OCI-LY7 (cell line): Measurements from ENCODE around the gene NAGPA. TPM values are rescaled to one million over a fixed set of nuclear protein-coding genes. Genes with fewer than 3 reads are reported as not detected.

Experiments used
- BruUV-seq: library from RNA; stranded (reverse); fragments of 400-500 nt; replicated peaks from 2 replicates; lab custom pipeline; 2021; lab: Mats Ljungman, UMichigan
- CTCF ChIA-PET: fragments of 300-600 bp; sonication (Branson Sonifier 250); formaldehyde crosslinking; loops from one replicate; lab custom pipeline; 2022; ENCODE audit warnings: antibody characterized with exemption; ENCODE audit not compliant: unreplicated experiment; lab: Charles Lee
- POLR2A ChIA-PET: fragments of 300-600 bp; sonication (Branson Sonifier 250); formaldehyde crosslinking; loops from one replicate; lab custom pipeline; 2022; ENCODE audit warnings: antibody characterized with exemption; lab: Charles Lee
- DNase-seq: peaks from one replicate; pipeline ENCODE4 v3.0.0-alpha.2; 2015; ENCODE audit warnings: low spot score
- H2AFZ ChIP-seq: fragments of 200-600 bp; sonication (generic), shearing (Covaris generic); 2 replicates; pipeline ENCODE4 v1.6.1; 2014; ENCODE audit warnings: mild to moderate bottlenecking, antibody characterized with exemption, low read length, moderate library complexity
- H3K27ac ChIP-seq: fragments of 200-600 bp; sonication (generic); 2 replicates; pipeline ENCODE4 v1.5.1; 2014; ENCODE audit warnings: mixed run types, low read depth, mild to moderate bottlenecking, moderate library complexity, low read length, inconsistent platforms; ENCODE audit not compliant: poor library complexity, severe bottlenecking
- H3K36me3 ChIP-seq: fragments of 200-600 bp; sonication (generic); 2 replicates; pipeline ENCODE4 v1.6.1; 2014; ENCODE audit warnings: mild to moderate bottlenecking, antibody characterized with exemption, low read length, moderate library complexity, mixed read lengths; ENCODE audit not compliant: insufficient read depth
- H3K4me1 ChIP-seq: fragments of 200-600 bp; sonication (generic); 2 replicates; pipeline ENCODE4 v1.5.1; 2014; ENCODE audit warnings: mild to moderate bottlenecking, low read length; ENCODE audit not compliant: insufficient read depth, poor library complexity, severe bottlenecking
- H3K4me2 ChIP-seq: fragments of 200-600 bp; sonication (generic); 2 replicates; pipeline ENCODE4 v1.6.1; 2014; ENCODE audit warnings: mild to moderate bottlenecking, low read length
- H3K4me3 ChIP-seq: fragments of 200-600 bp; sonication (generic); 2 replicates; pipeline ENCODE4 v1.5.1; 2014; ENCODE audit warnings: mild to moderate bottlenecking, low read depth, low read length; ENCODE audit not compliant: poor library complexity, severe bottlenecking
- H3K79me2 ChIP-seq: fragments of 200-600 bp; sonication (generic); 2 replicates; pipeline ENCODE4 v1.6.1; 2016; ENCODE audit warnings: low read depth, mild to moderate bottlenecking, low read length, moderate library complexity, mixed read lengths; ENCODE audit not compliant: insufficient read depth
- H3K9me2 ChIP-seq: fragments of 200-600 bp; sonication (generic); 2 replicates; pipeline ENCODE4 v1.6.1; 2016; ENCODE audit warnings: mild to moderate bottlenecking, low read length, mixed read lengths; ENCODE audit not compliant: insufficient read depth
- H3K9me3 ChIP-seq: fragments of 200-600 bp; sonication (generic); 2 replicates; pipeline ENCODE4 v1.6.1; 2014; ENCODE audit warnings: mild to moderate bottlenecking, mixed run types, low read length, mixed read lengths
- H4K20me1 ChIP-seq: fragments of 200-600 bp; sonication (generic); 2 replicates; pipeline ENCODE4 v1.6.1; 2014; ENCODE audit warnings: mild to moderate bottlenecking, antibody characterized with exemption, low read length, moderate library complexity, mixed read lengths; ENCODE audit not compliant: insufficient read depth
- CTCF ChIP-seq: fragments of 200-600 bp; sonication (generic); conservative IDR thresholded peaks from 2 replicates; pipeline ENCODE4 v1.5.1; 2014; ENCODE audit warnings: mild to moderate bottlenecking, antibody characterized with exemption, low read length, moderate library complexity, mixed read lengths
- EZH2phosphoT487 ChIP-seq: fragments of 200-600 bp; sonication (generic); IDR thresholded peaks from 2 replicates; pipeline ENCODE4 v1.6.1; 2018; ENCODE audit warnings: low read depth, borderline replicate concordance, mild to moderate bottlenecking, mixed run types, antibody characterized with exemption, low read length, moderate library complexity, mixed read lengths
- intact Hi-C: fragments of 100-400 bp; cut with micrococcal nuclease; formaldehyde crosslinking; loops from one replicate; pipeline ENCODE4 v1.10.0; 2022; ENCODE audit not compliant: unreplicated experiment
- total RNA-seq, 2 experiments: library from RNA; depleted of rRNA in 1 of 2; stranded (reverse); fragments of >200 nt in 1 of 2; shearing (Covaris generic) in 1 of 2; gene quantifications; 2 replicates each; pipeline ENCODE4 v1.2.3, GENCODE V29; 2014 to 2022

Gene NAGPA
- total RNA-seq, 2 experiments from 2014 or later: 12.8 to 14.6 TPM

- DNase-seq: no peak
- TF ChIP-seq CTCF (no peak), EZH2phosphoT487 (no peak)
- intact Hi-C loops: no loop called here
- H3K27ac ChIP-seq: no peak overlapping the region
- no peak overlapping the region for H3K4me2 ChIP-seq
- no TSS peak for BruUV-seq
- H3K79me2 ChIP-seq: no peaks in the 10 kb centered on the region
- POLR2A ChIA-PET: interaction anchor here (0.7 to 0.8 kb wide), 2 partner anchors 13 to 347 kb away, joined by 3 read pairs; no protein-coding TSS in a partner anchor
- CTCF ChIA-PET: no interaction called here
- H3K4me3 ChIP-seq: no peak overlapping the region
- H3K9me2 ChIP-seq: no peaks in the 10 kb centered on the region
- H2AFZ ChIP-seq: no peak overlapping the region
- H4K20me1 ChIP-seq: no peaks in the 10 kb centered on the region
- no peaks in the 10 kb centered on the region for H3K9me3 ChIP-seq
- H3K4me1 ChIP-seq: no peaks in the 10 kb centered on the region
- H3K36me3 ChIP-seq: no peaks in the 10 kb centered on the region
Observed at GRCh38 chr16:5007256-5007655, 26.5 kb downstream of the NAGPA start.

- Histone ChIP-seq H3K4me3 (no peak overlapping the region), H3K9me2 (no peaks in the 10 kb centered on the region), H3K27ac (no peak overlapping the region), H3K36me3 (no peaks in the 10 kb centered on the region), H3K79me2 (no peaks in the 10 kb centered on the region), H3K4me1 (no peaks in the 10 kb centered on the region), H2AFZ (no peak overlapping the region), H4K20me1 (no peaks in the 10 kb centered on the region), H3K4me2 (no peak overlapping the region), H3K9me3 (no peaks in the 10 kb centered on the region)
- no peak for TF ChIP-seq CTCF
- ChIA-PET POLR2A (no interaction called here), CTCF (no interaction called here)
- no TSS peak for BruUV-seq
- intact Hi-C loops: no loop called here
- no peak for DNase-seq
Observed at GRCh38 chr16:5006348-5007193, 27.2 kb downstream of the NAGPA start.

GRCh38 chr16:5005916-5006315 is 27.8 kb downstream of the NAGPA start:
- BruUV-seq: no TSS peak
- CTCF ChIA-PET: no interaction called here

More at GRCh38 chr16:5005916-5006315, 27.8 kb downstream of the NAGPA start:
- no peaks in the 10 kb centered on the region for H4K20me1 ChIP-seq
- no peaks in the 10 kb centered on the region for H3K9me2 ChIP-seq
- no peak for DNase-seq
- H2AFZ ChIP-seq: no peak overlapping the region
- H3K4me3 ChIP-seq: no peak overlapping the region
- H3K4me2 ChIP-seq: no peak overlapping the region
- no peak for TF ChIP-seq CTCF
- no peak for TF ChIP-seq EZH2phosphoT487
- no peaks in the 10 kb centered on the region for H3K36me3 ChIP-seq
- H3K79me2 ChIP-seq: no peaks in the 10 kb centered on the region
- H3K27ac ChIP-seq: no peak overlapping the region
- no peaks in the 10 kb centered on the region for H3K4me1 ChIP-seq
- intact Hi-C loops: no loop called here
- POLR2A ChIA-PET: no interaction called here
- no peaks in the 10 kb centered on the region for H3K9me3 ChIP-seq
